Mucosa of descending colon (tissue), 3 donors: Measurements from ENCODE around the gene TMPRSS4. TPM values are rescaled to one million over a fixed set of nuclear protein-coding genes. Genes with fewer than 3 reads are reported as not detected.

Experiments
- ATAC-seq: fragments of 200-7000 bp; cut with Tn5 transposase; one replicate; pipeline ENCODE4 v1.9.1; 2020; ENCODE audit warnings: mild to moderate bottlenecking, moderate library complexity
- DNase-seq, 3 donors: peaks; one replicate each; pipeline ENCODE4 v3.0.0-alpha.2; 2020
- H3K36me3 ChIP-seq: fragments of 200-600 bp; one replicate; pipeline ENCODE4 v1.8.0; 2021; ENCODE audit warnings: low read depth, mild to moderate bottlenecking
- H3K4me1 ChIP-seq: fragments of 200-600 bp; one replicate; pipeline ENCODE4 v1.8.0; 2021; ENCODE audit warnings: low read depth, mild to moderate bottlenecking
- H3K4me3 ChIP-seq: fragments of 200-600 bp; one replicate; pipeline ENCODE4 v1.8.0; 2021; ENCODE audit warnings: mild to moderate bottlenecking
- H3K9me3 ChIP-seq: fragments of 200-600 bp; one replicate; pipeline ENCODE4 v1.8.0; 2021; ENCODE audit warnings: mild to moderate bottlenecking
- intact Hi-C, 2 donors: fragments of 100-400 bp; cut with DNase I in 1 of 2; cut with micrococcal nuclease in 1 of 2; formaldehyde crosslinking; loops; one replicate each; pipeline versions ENCODE4 v1.11.0 to v1.11.1; 2022; cut with DNase I, micrococcal nuclease
- total RNA-seq, 3 donors: library from RNA; stranded (reverse); fragmentation: NEBNext Ultra II Directional in 2 of 3; extraction: Animal tissue kit (Norgen Biotek cat#: 25700) in 2 of 3; gene quantifications; one replicate each; pipeline versions ENCODE4 v1.2.1 to v1.2.4, GENCODE V29; 2021 to 2023
- TF ChIP-seq, protein P1 (sequence below): fragments of 200-600 bp; IDR thresholded peaks from one replicate; pipeline ENCODE4 v1.8.0; 2022; ENCODE audit warnings: antibody characterized with exemption, mild to moderate bottlenecking
- donor health status: DM: no; HTN: no; CAD: no; lungs with moderate emphysema.
- donor health status: DM: no; HTN: no; CAD: no.
- donor health status: DM: no; HTN: yes; CAD: no.

The TMPRSS4 gene
- total RNA-seq, 3 donors from 2014 or later: 159 to 648 (median 243) TPM

DNA sequence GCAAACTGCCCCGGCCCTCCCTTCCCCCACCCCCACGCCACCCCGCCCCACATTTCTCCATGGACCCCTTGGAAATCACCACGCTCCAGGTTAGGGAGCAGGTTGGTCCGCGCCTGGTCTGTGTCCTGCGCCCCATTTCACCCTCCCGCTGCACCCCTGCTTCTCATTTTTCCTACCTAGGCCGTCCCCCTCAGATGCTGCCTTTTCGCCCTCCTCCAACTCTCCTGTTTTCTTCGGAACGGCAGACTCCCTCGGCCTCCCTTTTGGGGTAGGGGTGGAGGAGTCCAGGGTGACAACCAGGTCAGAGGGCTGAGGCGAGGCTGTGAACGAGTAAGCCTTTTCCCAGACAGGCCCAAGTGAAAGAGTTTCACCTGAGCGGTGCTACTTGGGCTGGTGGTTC lies 76.6 kb downstream of the TMPRSS4 start:
- no peaks in the 10 kb centered on the region for H3K36me3 ChIP-seq
- intact Hi-C loops: no loop called here
- ATAC-seq (no peak), DNase-seq (no peak)
- TF ChIP-seq, protein P1, sequence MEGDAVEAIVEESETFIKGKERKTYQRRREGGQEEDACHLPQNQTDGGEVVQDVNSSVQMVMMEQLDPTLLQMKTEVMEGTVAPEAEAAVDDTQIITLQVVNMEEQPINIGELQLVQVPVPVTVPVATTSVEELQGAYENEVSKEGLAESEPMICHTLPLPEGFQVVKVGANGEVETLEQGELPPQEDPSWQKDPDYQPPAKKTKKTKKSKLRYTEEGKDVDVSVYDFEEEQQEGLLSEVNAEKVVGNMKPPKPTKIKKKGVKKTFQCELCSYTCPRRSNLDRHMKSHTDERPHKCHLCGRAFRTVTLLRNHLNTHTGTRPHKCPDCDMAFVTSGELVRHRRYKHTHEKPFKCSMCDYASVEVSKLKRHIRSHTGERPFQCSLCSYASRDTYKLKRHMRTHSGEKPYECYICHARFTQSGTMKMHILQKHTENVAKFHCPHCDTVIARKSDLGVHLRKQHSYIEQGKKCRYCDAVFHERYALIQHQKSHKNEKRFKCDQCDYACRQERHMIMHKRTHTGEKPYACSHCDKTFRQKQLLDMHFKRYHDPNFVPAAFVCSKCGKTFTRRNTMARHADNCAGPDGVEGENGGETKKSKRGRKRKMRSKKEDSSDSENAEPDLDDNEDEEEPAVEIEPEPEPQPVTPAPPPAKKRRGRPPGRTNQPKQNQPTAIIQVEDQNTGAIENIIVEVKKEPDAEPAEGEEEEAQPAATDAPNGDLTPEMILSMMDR: no peak
- peaks cover 13% of the 10 kb centered on the region for H3K4me1 ChIP-seq
- H3K9me3 ChIP-seq: no peaks in the 10 kb centered on the region
- H3K4me3 ChIP-seq: no peak overlapping the region

DNA sequence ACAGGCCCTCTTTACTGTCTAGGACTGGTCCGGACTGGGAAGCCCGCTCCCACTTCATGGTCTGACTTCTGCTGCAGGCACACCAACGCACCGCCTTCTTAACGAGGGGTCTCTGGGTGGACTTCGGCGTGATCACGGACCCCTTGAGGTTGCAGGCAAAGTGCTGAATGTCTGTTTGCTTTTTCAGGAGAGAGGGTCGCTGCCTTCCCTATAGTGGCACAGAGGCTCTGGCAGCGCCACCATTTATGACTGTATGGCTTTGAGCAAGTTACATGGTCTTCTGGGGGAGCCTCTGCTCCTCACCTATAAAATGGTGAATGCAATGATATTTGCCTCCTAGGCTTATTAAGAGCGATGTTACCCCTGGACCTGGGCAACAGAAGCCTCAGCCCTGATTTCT lies 77.1 kb downstream of the TMPRSS4 start:
- Histone ChIP-seq H3K9me3 (no peaks in the 10 kb centered on the region), H3K36me3 (no peaks in the 10 kb centered on the region), H3K4me3 (no peak overlapping the region), H3K4me1 (peaks cover 13% of the 10 kb centered on the region)
- ATAC-seq: no peak
- TF ChIP-seq, protein P1: no peak
- DNase-seq: no peak
- intact Hi-C loops: no loop called here

GRCh38 chr11:118154641-118155040 lies 77.8 kb downstream of the TMPRSS4 start:
- Histone ChIP-seq H3K9me3 (no peaks in the 10 kb centered on the region), H3K36me3 (no peaks in the 10 kb centered on the region), H3K4me1 (peaks cover 13% of the 10 kb centered on the region), H3K4me3 (no peak overlapping the region)
- no peak for DNase-seq
- TF ChIP-seq, protein P1: no peak
- intact Hi-C loops: no loop called here
- ATAC-seq: no peak

DNA sequence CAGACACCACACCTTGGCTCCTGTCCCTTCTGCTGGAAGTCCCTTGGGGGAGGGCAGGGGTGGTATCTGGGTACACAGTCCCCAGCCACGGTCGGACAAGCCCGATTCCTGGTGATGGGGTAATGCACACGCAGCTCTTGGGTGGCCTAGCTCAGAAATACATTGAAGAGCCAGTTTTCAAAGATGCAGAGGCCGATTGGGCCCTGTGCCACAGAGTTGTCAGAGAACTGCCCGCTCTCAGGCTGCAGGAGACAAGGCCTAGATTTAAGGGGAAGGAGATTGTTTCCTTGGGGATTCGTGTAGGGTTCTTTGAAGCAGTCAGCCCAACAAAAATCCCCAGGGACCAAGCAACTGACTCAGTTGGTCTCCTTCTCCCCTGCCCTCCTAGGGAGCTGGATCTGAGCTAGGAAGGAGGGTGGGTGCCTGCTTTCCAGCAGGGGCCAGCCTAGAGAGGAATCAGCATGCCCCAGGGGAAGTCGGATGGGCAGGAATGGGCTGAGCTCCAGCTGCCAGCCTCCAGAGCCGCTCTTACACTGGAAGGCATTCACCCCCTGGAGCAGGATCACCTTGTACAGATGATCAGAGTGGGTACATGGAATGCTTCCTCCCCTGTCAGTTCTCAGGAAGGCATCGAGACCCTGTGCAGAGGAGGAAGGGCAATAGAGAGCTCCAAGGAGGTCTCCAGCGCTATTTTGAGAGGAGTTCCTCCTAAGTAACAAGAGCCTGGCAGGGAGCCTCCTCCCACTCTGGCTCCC lies 79.1 kb downstream of the TMPRSS4 start:
- DNase-seq (no peak), ATAC-seq (no peak)
- TF ChIP-seq, protein P1: no peak
- intact Hi-C loops: no loop called here
- H3K4me3 ChIP-seq: no peak overlapping the region
- H3K4me1 ChIP-seq: peaks cover 13% of the 10 kb centered on the region
- no peaks in the 10 kb centered on the region for H3K36me3 ChIP-seq
- H3K9me3 ChIP-seq: no peaks in the 10 kb centered on the region

GRCh38 chr11:118156531-118157185 lies 79.8 kb downstream of the TMPRSS4 start:
- TF ChIP-seq, protein P1: no peak
- intact Hi-C loops: no loop called here
- Histone ChIP-seq H3K36me3 (no peaks in the 10 kb centered on the region), H3K4me3 (no peak overlapping the region), H3K9me3 (no peaks in the 10 kb centered on the region), H3K4me1 (peaks cover 13% of the 10 kb centered on the region)
- ATAC-seq (peak; percentile 20), DNase-seq (no peak)
